ENCODE results near the gene DYNC2LI1.

DNA sequence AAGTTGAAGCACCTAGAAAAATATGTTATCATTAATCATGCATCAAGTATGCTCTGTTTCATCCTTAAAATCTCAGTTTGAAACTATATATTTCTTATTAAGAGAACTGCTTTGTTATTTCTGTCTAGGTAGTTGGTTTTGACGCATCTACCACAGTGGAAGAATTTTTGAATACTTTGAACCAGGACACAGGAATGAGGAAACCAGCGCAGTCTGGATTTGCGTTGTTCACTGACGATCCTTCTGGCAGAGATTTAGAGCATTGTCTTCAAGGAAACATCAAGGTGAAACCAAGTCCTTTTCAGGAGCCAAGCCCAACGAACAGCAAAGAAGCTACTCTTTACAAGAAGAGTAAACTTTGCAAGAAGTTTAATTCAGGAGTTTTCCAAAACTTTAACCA is 30.1 kb upstream of the DYNC2LI1 start:
- TF ChIP-seq, protein P1, sequence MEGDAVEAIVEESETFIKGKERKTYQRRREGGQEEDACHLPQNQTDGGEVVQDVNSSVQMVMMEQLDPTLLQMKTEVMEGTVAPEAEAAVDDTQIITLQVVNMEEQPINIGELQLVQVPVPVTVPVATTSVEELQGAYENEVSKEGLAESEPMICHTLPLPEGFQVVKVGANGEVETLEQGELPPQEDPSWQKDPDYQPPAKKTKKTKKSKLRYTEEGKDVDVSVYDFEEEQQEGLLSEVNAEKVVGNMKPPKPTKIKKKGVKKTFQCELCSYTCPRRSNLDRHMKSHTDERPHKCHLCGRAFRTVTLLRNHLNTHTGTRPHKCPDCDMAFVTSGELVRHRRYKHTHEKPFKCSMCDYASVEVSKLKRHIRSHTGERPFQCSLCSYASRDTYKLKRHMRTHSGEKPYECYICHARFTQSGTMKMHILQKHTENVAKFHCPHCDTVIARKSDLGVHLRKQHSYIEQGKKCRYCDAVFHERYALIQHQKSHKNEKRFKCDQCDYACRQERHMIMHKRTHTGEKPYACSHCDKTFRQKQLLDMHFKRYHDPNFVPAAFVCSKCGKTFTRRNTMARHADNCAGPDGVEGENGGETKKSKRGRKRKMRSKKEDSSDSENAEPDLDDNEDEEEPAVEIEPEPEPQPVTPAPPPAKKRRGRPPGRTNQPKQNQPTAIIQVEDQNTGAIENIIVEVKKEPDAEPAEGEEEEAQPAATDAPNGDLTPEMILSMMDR (IDR thresholded peaks at IDR 0.05), result no peak
- TF ChIP-seq POLR2A (IDR thresholded peaks at IDR 0.05) (no peak), POLR2AphosphoS5 (IDR thresholded peaks at IDR 0.05; ENCODE audit: insufficient read depth in 1 of 2, low read depth in 1 of 2) (no peak)
